SK-N-SH (cell line): ENCODE data around the gene CHST13. TPM values are rescaled to one million over a fixed set of nuclear protein-coding genes. Genes with fewer than 3 reads are reported as not detected.

Experiments
- CTCF ChIA-PET: fragments of 300-600, 350-600 bp; formaldehyde crosslinking; extraction: SDS; loops from one replicate; lab custom pipeline; 2021; lab: Yijun Ruan, JAX
- POLR2A ChIA-PET: fragments of 350-600 bp; sonication (Branson Sonifier 250); formaldehyde crosslinking; extraction: SDS; loops from one replicate; lab custom pipeline; 2020; ENCODE audit warnings: antibody characterized with exemption, inconsistent platforms; lab: Yijun Ruan, JAX
- DNase-seq: peaks from one replicate; pipeline ENCODE4 v3.0.0; 2012
- H2AFZ ChIP-seq: fragments of 200-600 bp; sonication (generic); 2 replicates; pipeline ENCODE4 v1.8.1; 2016; ENCODE audit warnings: antibody characterized with exemption, mild to moderate bottlenecking, low read depth
- H3F3A ChIP-seq: fragments of 200-600 bp; sonication (generic); replicated peaks from 2 replicates; pipeline ENCODE3; 2016; ENCODE audit warnings: antibody characterized with exemption, mild to moderate bottlenecking; ENCODE audit not compliant: insufficient read depth
- H3K27ac ChIP-seq, 2 experiments: fragments of 200-500 bp in 1 of 2; fragments of 200-600 bp in 1 of 2; sonication (Bioruptor generic) in 1 of 2; sonication (generic), shearing (Covaris generic) in 1 of 2; 2 replicates each; pipeline versions ENCODE4 v1.5.1 to v1.6.1; 2014 to 2016; ENCODE audit warnings: low read depth in 2 of 2, inconsistent platforms in 1 of 2, low read length in 1 of 2, mild to moderate bottlenecking in 1 of 2, mixed read lengths in 1 of 2
- H3K27me3 ChIP-seq: fragments of 200-600 bp; sonication (generic), shearing (Covaris generic); 2 replicates; pipeline ENCODE4 v1.6.1; 2016; ENCODE audit warnings: mixed run types; ENCODE audit not compliant: insufficient read depth
- H3K36me3 ChIP-seq, 2 experiments: fragments of 200-500 bp in 1 of 2; fragments of 200-600 bp in 1 of 2; sonication (Bioruptor generic) in 1 of 2; sonication (generic) in 1 of 2; replicated peaks in 1 of 2; 2 replicates each; pipeline versions ENCODE3 to v1.5.1; 2014 to 2016; ENCODE audit warnings: low read length in 1 of 2, mild to moderate bottlenecking in 1 of 2; ENCODE audit not compliant: insufficient read depth in 2 of 2, control insufficient read depth in 1 of 2
- H3K4me1 ChIP-seq, 2 experiments: fragments of 200-500 bp in 1 of 2; fragments of 200-600 bp in 1 of 2; sonication (Bioruptor generic) in 1 of 2; sonication (generic), shearing (Covaris generic) in 1 of 2; 2 replicates each; pipeline versions ENCODE4 v1.5.1 to v1.6.1; 2014 to 2016; ENCODE audit warnings: low read depth in 1 of 2, low read length in 1 of 2, mixed run types in 1 of 2; ENCODE audit not compliant: insufficient read depth in 2 of 2, control insufficient read depth in 1 of 2
- H3K4me2 ChIP-seq: fragments of 200-600 bp; sonication (generic), shearing (Covaris generic); 2 replicates; pipeline ENCODE4 v1.6.1; 2017; ENCODE audit warnings: mixed run types
- H3K4me3 ChIP-seq, 2 experiments: fragments of 200-500 bp in 1 of 2; fragments of 200-600 bp in 1 of 2; sonication (Bioruptor generic) in 1 of 2; sonication (generic), shearing (Covaris generic) in 1 of 2; 2 replicates each; pipeline versions ENCODE4 v1.5.1 to v1.8.1; 2014 to 2016; ENCODE audit warnings: low read depth in 2 of 2, inconsistent platforms in 1 of 2, low read length in 1 of 2, mild to moderate bottlenecking in 1 of 2, mixed read lengths in 1 of 2, moderate library complexity in 1 of 2
- H3K79me2 ChIP-seq: fragments of 200-600 bp; sonication (generic); 2 replicates; pipeline ENCODE4 v1.8.1; 2017; ENCODE audit warnings: mild to moderate bottlenecking; ENCODE audit not compliant: insufficient read depth
- H3K9ac ChIP-seq: fragments of 200-600 bp; sonication (generic); 2 replicates; pipeline ENCODE4 v1.6.1; 2017; ENCODE audit warnings: mixed run types
- H3K9me2 ChIP-seq: fragments of 200-600 bp; sonication (generic); 2 replicates; pipeline ENCODE4 v1.6.1; 2017; ENCODE audit warnings: mixed run types
- H3K9me3 ChIP-seq: fragments of 200-600 bp; sonication (generic); 2 replicates; pipeline ENCODE4 v1.6.1; 2017; ENCODE audit warnings: mixed run types, mild to moderate bottlenecking, moderate library complexity
- H4K20me1 ChIP-seq: fragments of 200-600 bp; sonication (generic); 2 replicates; pipeline ENCODE4 v1.6.1; 2017; ENCODE audit warnings: mild to moderate bottlenecking, mixed run types; ENCODE audit not compliant: insufficient read depth
- CHD2 ChIP-seq: fragments of 150-350 bp; IDR thresholded peaks from 2 replicates; pipeline ENCODE4 v1.6.1; 2018; ENCODE audit warnings: low read length; ENCODE audit not compliant: partially characterized antibody
- CTCF ChIP-seq: fragments of 200-600 bp; sonication (generic); IDR thresholded peaks from 2 replicates; pipeline ENCODE4 v1.6.1; 2017; ENCODE audit warnings: antibody characterized with exemption, mild to moderate bottlenecking, moderate library complexity
- ELF1 ChIP-seq: IDR thresholded peaks from 2 replicates; pipeline ENCODE4 v1.4.0; 2012
- EZH2phosphoT487 ChIP-seq: fragments of 200-600 bp; sonication (generic); IDR thresholded peaks from 2 replicates; pipeline ENCODE4 v1.6.1; 2017; ENCODE audit warnings: low read depth, mixed run types, mild to moderate bottlenecking, antibody characterized with exemption, moderate library complexity, borderline replicate concordance
- FOXM1 ChIP-seq: IDR thresholded peaks from 2 replicates; pipeline ENCODE4 v1.4.0; 2012; ENCODE audit warnings: low read depth, mild to moderate bottlenecking
- MAX ChIP-seq: IDR thresholded peaks from 2 replicates; pipeline ENCODE4 v1.4.0; 2012; ENCODE audit warnings: low read depth
- MEF2A ChIP-seq: IDR thresholded peaks from 2 replicates; pipeline ENCODE4 v1.4.0; 2012; ENCODE audit warnings: low read depth, borderline replicate concordance
- MXI1 ChIP-seq: IDR thresholded peaks from 2 replicates; pipeline ENCODE4 v1.6.1; 2012; ENCODE audit warnings: mild to moderate bottlenecking, low read depth, low read length, improper control_type of control experiment
- POLR2AphosphoS5 ChIP-seq: IDR thresholded peaks from 2 replicates; pipeline ENCODE4 v1.6.1; 2012; ENCODE audit warnings: low read depth, low read length
- RCOR1 ChIP-seq: fragments of 150-350 bp; IDR thresholded peaks from 2 replicates; pipeline ENCODE4 v1.6.1; 2017; ENCODE audit warnings: antibody characterized with exemption, low read length
- REST ChIP-seq: IDR thresholded peaks from 2 replicates; pipeline ENCODE4 v1.6.1; 2012; ENCODE audit warnings: mild to moderate bottlenecking, low read depth, low read length, moderate library complexity
- RXRA ChIP-seq: IDR thresholded peaks from 2 replicates; pipeline ENCODE4 v1.4.0; 2012; ENCODE audit warnings: low read depth, mild to moderate bottlenecking, borderline replicate concordance
- SIN3A ChIP-seq: IDR thresholded peaks from 2 replicates; pipeline ENCODE4 v1.6.1; 2012; ENCODE audit warnings: low read depth, mild to moderate bottlenecking, low read length, moderate library complexity, borderline replicate concordance
- TAF1 ChIP-seq: IDR thresholded peaks from 2 replicates; pipeline ENCODE4 v1.6.1; 2012; ENCODE audit warnings: low read depth, mild to moderate bottlenecking, low read length, moderate library complexity, borderline replicate concordance
- TCF12 ChIP-seq: IDR thresholded peaks from 2 replicates; pipeline ENCODE4 v1.4.0; 2012
- USF2 ChIP-seq: fragments of 150-350 bp; IDR thresholded peaks from 2 replicates; pipeline ENCODE4 v1.6.1; 2017; ENCODE audit warnings: antibody characterized with exemption, low read length, low read depth, borderline replicate concordance
- WGBS: methylation state at CpG from one replicate; pipeline ENCODE4 v1.1.6; 2017; ENCODE audit warnings: low lambda C conversion rate; 5-methylcytosine and 5-hydroxymethylcytosine counted together
- polyA plus RNA-seq, 3 experiments: library from polyadenylated mRNA; depleted of rRNA; stranded (reverse); fragments of >200 nt; gene quantifications; 2 replicates each; pipeline ENCODE4 v1.2.3, GENCODE V29; 2012

The CHST13 gene
- polyA plus RNA-seq, 1 of the 3 experiments (the other 2 are of a cell fraction): 0.41 TPM

GRCh38 chr3:126550488-126551051, 26.6 kb downstream of the CHST13 start:
- DNase-seq: peak; percentile 54
- no peak overlapping the region for H3K4me2 ChIP-seq
- TF ChIP-seq RCOR1: no peak
- no peak for TF ChIP-seq POLR2AphosphoS5
- no peak for TF ChIP-seq CTCF
- TF ChIP-seq ELF1: no peak
- no peak for TF ChIP-seq SIN3A
- TF ChIP-seq MXI1: no peak
- no peak for TF ChIP-seq TAF1
- TF ChIP-seq EZH2phosphoT487: no peak
- no peak for TF ChIP-seq MAX
- no peak for TF ChIP-seq TCF12
- no peak for TF ChIP-seq RXRA
- TF ChIP-seq FOXM1: no peak
- no peak for TF ChIP-seq REST
- no peak for TF ChIP-seq MEF2A
- TF ChIP-seq USF2: no peak
- no peak for TF ChIP-seq CHD2
- H3F3A ChIP-seq: no peaks in the 10 kb centered on the region
- WGBS: 84% methylated on average over 11 of the region's 11 CpGs
- H2AFZ ChIP-seq: no peak overlapping the region
- no peak overlapping the region for H3K27ac ChIP-seq
- H3K36me3 ChIP-seq: no peaks in the 10 kb centered on the region
- H3K4me3 ChIP-seq: no peak overlapping the region
- POLR2A ChIA-PET: no interaction called here
- H3K4me1 ChIP-seq: no peaks in the 10 kb centered on the region; a peak in 1 of 4 replicates
- no peak overlapping the region for H3K9ac ChIP-seq
- H3K27me3 ChIP-seq: peaks cover 9% of the 10 kb centered on the region; the same call in 1 of the 2 replicates
- CTCF ChIA-PET: interaction anchor here (0.6 kb wide), 1 partner anchor 303 kb away, joined by 3 read pairs; no protein-coding TSS in a partner anchor
- no peaks in the 10 kb centered on the region for H3K9me2 ChIP-seq
- no peaks in the 10 kb centered on the region for H3K9me3 ChIP-seq
- no peaks in the 10 kb centered on the region for H3K79me2 ChIP-seq
- no peaks in the 10 kb centered on the region for H4K20me1 ChIP-seq
